Keratinocyte (primary cell): ENCODE measurements around the gene CAPN5.

ENCODE experiments used
- CTCF ChIP-seq, 3 experiments: IDR thresholded peaks in 1 of 3; conservative IDR thresholded peaks in 1 of 3; optimal IDR thresholded peaks in 1 of 3; 2 replicates in 2 of 3; 3 replicates in 1 of 3; pipeline versions ENCODE3 to v1.5.1; 2011; ENCODE audit warnings: low read length in 3 of 3, mild to moderate bottlenecking in 3 of 3, moderate library complexity in 2 of 3, control low read depth in 1 of 3, inconsistent platforms in 1 of 3; ENCODE audit not compliant: insufficient read depth in 2 of 3; ENCODE audit errors: extremely low read depth in 1 of 3
- EZH2 ChIP-seq: IDR thresholded peaks from one replicate; pipeline ENCODE4 v1.6.1; 2012; ENCODE audit warnings: inconsistent platforms, mild to moderate bottlenecking, low read length, moderate library complexity

DNA sequence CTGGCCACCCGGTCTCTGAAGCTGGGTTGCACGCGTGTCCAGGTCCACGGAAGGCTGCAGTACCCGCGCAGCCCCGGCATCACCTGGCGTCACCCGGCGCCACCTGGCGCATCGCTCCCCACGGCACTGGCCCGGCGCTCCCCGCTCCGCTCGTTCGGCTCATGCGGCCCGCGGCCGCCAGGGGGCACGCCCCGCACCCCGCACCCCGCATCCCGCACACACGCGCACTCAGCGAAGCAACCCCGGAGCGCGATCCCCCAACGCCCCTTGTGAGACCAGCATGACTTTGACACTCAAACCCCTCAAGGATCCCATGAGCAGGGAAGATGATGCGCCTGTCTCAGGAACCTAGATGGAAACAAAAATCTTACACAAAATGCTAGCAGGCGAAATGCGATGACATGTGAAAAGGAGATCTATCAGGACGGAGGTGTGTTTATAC lies 20.7 kb upstream of the CAPN5 start:
- TF ChIP-seq CTCF (optimal IDR thresholded peaks at IDR 0.05 in 1 of 3, IDR thresholded peaks at IDR 0.05 in 1 of 3, conservative IDR thresholded peaks at IDR 0.05 in 1 of 3; ENCODE audit: extremely low read depth in 1 of 3, insufficient read depth in 2 of 3, low read length in 3 of 3) (peak; percentile 85 to 95 (median 90)), EZH2 (no peak)
